HL-60/S4 treated with retinoic acid at 250 ng/mL for 4 days and 3 days (cell line): ENCODE measurements around the gene PTPRS.
"Not testable (repeated sequence)": the region's sequence is repeated elsewhere in the genome, so short reads cannot be mapped to it uniquely, and the experiment has no call there.

Source experiments
- in situ Hi-C: fragments of 300-500 bp; cut with MboI; formaldehyde crosslinking; loops from 2 replicates; pipeline ENCODE4 v1.7.0; 2022; ENCODE audit warnings: low sequenced_read_pairs

PTPRS gene

DNA sequence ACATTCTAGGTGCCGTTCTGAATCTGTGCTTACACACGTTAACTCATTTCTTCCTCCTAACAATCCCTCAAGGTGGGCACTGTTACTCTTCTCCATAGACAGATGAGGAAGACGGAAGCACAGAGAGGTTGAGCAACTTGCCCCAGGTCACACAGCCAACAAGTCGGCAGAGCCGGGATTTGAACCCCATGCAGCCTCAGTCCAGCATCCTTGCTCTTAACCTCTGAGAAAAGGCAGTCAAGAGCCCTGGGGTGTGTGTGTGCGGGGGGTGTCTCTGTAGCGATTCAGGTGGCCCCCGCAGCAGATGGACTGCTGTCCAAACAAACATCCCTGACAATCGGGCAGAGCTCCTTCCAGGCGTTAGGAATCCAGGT is 6.3 kb downstream of the PTPRS start:
- in situ Hi-C loops = no loop called here

DNA sequence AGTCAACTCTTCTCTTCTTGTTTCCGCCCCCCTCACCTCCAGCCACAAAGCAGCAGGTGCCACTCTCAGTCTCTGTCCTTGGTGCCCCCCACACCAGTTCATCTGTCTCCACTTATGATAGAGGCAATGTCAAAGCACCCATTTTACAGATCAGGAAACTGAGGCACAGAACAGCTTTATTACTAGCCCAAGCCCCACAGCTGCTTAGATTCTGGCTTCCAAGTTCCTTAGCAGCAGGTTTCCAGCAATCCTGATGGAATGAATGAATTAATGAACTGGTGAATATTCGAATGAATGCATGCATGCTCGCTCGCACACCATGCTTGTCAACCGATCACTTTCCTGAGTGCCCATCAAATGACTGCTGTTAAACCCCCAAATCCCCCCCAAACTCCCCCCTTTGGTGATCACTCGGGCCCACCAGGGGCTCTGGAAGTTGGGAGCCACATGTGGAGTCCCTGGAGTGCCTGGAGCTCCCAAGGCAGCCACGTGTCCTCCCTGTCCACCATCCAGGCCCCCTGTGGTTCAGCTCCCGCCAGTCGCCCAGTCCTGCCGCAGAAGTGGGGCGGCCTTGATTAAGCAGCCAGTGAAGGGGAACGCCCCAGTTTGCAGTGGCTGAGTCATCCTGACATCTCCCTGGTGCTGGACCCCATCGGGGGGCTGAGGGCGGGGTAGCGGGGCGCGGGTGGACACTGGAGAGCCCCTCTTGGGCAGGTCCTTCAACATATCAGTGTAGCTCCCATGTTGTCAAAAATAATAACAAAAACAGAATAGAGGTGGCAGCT is 6.8 kb downstream of the PTPRS start:
- in situ Hi-C loops = no loop called here

DNA sequence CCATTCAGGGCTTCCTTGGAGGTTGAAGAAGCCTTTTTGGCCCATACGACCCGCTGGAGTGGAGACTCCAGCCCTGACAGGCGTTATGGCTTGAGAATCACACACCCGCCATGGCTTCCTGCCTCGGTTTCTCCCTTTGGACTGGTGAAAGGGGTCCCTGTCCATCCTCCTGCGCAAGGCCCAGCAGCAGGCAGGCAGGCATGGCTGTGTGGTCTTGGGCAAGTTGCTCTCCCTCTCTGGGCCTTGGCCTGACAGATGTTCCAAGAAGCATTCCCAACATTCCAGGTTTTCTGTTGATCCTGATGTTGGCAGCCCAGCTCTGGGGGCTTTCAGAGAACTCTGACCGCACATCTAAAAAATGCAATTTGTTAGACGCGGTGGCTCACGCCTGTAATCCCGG is 8.1 kb downstream of the PTPRS start:
- in situ Hi-C loops = no loop called here

DNA sequence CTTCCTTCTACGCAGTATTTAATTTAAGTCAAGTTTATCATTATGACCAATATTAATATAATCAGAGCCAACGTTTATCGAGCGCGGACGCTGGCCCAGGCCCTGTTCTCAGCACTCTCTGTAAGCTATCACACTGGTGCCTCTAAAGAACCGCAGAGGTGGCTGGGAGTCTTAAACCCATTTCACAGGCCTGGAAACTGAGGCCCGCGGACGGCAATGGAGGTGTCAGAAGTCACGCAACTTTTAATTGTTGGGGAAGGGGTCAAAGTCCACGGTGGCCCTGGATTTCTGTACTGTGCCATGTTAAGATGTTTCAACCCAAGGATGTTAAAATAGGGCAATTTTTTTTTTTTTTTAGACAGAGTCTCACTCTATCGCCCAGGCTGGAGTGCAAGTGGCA is 8.8 kb downstream of the PTPRS start:
- in situ Hi-C loops = no loop called here

DNA sequence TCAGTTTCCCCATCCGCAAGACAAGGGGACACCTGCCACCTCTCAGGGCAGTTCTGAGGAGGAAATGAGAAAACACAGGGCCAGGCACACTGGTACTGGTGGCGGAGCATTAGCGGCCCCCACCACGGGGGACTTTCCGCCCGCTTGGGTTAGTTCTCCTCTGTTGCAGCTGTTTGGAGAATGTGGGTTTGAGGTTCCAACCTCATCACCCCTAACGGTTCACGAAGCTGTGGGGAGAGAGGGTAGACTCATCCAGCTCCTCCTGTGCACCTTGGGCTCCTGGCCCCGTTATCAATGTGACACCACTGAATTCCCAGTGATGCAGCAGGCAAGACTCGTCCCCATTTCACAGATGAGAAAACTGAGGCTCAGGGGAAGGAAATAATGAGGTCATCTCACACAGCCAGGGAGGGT is 10.3 kb downstream of the PTPRS start:
- in situ Hi-C loops = no loop called here

DNA sequence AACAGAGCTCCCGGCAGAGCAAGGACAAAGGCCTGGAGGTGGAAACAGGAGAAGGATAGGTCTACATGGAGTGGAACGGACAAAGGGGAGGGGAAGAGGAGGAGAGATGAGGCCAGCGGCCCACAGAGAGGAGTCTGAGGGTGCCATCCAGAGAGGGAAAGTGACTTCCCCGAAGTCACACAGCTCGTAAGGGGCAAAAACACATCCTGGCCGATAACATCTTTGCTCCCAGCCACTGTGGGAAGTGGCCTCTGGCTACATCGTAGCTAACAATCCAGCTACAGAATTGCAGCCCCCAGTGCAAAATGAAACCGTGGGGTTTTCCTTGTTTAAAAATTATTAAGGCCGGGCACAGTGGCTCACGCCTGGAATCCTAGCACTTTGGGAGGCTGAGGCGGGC is 11.5 kb downstream of the PTPRS start:
- in situ Hi-C loops = no loop called here

DNA sequence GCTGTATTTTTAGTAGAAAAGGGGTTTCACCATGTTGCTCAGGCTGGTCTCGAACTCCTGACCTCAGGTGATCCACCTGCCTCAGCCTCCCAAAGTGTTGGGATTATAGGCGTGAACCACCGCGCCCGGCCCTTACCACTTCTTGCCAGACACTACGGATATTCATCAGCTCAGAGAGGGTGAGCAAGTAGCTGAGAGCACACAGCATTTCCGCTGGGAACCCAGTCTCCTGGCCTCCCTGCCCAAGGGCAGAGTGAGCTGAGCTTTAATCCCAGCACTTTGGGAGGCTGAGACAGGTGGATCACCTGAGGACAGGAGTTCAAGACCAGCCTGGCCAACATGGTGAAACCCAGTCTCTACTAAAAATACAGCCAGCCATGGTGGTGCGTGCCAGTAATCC is 12.2 kb downstream of the PTPRS start:
- in situ Hi-C loops = not testable (repeated sequence)

DNA sequence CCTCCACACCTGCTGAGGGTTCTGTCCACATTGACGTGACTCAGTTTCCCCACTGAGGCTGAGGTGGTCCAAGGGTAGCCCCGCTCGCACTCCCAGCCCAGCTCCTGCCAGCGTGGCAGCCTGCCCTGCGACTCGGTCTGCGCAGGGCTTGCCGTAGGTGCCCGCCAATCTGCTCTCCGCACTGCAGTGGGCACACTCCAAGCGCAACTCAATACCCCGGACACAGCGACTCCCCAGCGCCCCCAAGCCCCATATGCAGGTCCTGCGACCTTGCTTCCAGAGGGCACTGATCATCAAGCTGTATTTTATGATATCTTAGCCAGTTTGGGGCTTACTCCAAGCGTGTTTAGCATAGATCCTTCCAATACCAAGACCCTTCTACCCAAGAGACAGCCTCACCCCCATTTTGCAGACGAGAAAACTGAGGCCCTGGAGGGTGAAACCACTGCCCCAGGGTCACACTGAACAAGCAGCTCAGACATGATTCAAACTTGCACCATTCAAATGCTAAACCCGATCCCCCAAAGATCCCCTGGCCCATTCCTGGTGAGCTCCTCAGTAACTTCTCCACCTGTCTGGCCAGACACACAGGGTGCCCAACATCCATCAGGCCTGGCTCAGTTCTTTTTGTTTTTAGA is 13.5 kb downstream of the PTPRS start:
- in situ Hi-C loops = no loop called here

DNA sequence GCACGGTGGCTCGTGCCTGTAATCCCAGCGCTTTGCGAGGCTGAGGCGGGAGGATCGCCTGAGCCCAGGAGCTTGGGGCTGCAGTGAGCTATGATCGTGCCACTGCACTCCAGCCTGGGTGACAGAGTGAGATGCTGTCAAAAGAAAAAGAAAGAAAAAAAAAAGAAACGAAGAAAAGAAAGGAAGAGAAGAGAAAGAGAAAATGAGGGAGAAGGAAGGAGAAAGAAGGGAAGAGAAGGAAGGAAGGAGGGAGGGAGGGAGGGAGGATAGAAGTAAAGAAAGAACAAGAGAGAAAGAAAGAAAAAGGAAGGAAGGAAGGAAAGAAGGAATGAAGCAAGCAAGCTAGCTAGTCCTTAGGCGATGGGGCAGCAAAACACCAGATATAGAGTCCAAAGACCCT is 14.1 kb downstream of the PTPRS start:
- in situ Hi-C loops = no loop called here

DNA sequence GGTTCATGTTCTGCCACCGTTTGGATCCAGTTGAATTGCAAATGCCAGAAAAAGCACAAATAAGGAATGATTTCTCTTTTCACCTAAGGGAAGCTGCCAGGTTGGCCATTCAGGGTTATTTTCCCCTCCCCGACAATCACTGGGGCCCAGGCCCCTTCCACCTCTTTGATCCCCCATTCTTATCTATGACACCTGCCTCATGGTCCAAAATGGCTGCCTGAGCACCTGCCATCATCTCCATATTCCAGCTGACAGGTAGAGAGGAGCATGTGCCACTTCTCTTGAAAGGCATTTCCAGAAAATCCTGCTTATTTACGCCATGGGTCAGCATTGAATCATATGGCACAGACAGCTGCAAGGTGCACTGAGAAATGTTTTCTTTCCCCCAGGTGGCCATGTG is 15.7 kb downstream of the PTPRS start:
- in situ Hi-C loops = no loop called here

DNA sequence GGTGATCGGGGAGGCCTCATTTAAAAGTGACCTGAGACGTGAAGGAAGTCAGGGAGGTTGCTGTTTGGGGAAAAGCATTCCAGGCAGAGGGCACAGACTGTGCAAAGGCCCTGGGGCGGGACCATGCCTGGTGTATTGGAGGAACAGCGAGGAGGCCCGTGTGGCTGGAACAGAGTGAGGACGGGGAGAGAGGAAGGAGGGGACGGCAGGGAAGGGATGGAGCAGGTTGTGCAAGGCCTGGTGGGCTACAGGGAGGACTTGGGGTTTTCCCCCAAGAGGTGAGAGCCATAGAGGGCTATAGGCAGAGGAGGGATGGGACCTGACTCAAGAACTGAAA is 17.2 kb downstream of the PTPRS start:
- in situ Hi-C loops = no loop called here

DNA sequence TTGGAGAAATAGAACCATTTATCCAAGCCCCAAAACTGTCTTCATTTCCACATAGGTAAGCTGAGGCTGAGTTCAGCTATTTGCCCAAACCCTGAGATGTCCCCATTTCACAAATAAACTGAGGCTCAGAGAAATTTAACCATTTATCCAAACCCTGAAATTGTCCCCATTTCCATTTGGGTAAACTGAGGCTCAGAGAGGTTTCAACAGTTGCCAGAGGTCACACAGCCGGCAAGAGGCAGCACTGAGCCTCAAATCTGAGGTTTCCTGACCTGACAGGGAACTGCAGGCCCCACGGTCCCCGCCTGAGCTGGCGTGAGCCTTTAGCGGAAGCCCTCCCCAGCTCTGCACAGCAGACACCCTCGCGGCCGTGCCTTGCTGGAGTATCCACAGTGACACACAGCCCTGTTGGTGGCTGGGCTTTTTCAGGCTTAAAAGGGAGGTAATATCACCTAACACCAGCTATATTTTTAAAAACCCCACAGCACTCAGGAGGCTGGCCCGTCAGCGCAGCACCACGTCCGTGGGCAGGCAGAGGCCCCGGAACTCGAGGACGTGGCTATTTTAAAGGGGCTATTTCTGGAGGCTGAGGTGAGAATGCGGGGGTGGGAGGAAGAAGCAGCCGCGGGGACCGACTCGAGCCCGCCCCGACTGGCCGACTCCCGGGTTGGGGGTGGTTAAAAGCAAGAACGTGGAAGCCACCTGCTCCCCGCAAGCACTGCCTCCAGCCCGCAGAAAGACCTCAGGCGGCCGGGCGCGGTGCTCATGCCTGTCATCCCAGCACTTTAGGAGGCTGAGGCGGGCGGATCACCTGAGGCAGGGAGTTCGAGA is 18.5 kb downstream of the PTPRS start:
- in situ Hi-C loops = no loop called here

DNA sequence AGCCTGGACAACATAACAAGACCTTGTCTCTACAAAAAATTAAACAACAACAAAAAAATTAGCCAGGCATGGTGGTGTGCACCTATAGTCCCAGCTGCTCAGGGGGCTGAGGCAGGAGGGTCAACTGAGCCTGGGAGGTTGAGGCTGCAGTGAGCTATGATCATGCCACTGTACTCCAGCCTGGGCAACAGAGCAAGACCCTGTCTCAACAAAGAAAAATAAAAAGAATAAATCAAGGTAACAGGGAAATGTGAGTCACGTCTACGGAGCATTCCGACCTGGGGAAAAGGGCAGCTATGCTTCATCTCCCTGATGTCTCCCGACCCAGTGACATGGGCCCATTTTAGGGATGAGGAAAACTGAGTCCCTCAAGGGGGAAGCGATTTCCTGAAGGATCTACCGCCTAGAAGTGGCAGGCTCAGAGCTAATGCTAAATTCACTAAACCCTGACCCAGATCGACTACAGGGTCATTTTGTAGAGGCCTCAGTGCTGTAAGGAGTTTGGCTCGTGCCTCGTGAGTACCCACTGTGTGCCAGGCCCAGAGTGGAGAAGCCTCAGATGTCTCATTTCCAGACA is 19.5 kb downstream of the PTPRS start:
- in situ Hi-C loops = no loop called here

DNA sequence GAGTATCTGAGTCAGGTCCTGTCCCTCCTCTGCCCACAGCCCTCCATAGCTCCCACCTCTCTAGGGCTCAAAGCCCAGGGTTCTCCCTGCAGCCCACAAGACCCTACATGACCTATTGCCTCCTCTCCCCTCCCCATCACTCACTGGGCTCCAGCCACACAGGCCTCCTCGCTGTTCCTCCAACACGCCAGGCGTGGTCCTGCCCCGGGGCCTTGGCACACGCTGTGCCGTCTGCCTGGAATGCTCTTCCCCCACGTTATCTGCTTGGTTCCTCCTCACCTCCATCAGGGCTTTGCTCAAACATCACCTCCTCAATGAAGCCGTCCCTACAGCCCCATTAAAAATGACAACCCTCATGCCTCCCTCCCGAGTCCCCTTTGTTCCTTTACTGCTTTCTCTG is 21.1 kb downstream of the PTPRS start:
- in situ Hi-C loops = no loop called here

DNA sequence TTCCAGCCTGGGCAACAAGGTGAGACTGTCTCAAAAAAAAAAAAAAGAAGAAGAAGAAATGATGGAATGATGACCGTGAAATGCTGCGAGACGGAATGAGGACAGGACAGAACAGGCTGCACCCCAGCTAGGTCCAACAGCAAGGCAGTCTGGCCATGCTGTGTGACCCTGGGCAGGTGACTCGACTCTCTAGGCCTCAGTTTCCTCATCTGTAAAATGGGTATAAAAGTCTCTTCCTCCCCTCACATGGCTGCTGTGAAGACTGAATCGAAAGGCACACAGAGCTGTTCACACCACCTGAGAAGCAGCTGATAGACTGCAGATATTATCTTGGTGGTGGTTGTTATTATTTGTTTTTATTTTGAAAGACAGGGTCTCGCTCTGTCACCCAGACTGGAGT is 22.3 kb downstream of the PTPRS start:
- in situ Hi-C loops = no loop called here

DNA sequence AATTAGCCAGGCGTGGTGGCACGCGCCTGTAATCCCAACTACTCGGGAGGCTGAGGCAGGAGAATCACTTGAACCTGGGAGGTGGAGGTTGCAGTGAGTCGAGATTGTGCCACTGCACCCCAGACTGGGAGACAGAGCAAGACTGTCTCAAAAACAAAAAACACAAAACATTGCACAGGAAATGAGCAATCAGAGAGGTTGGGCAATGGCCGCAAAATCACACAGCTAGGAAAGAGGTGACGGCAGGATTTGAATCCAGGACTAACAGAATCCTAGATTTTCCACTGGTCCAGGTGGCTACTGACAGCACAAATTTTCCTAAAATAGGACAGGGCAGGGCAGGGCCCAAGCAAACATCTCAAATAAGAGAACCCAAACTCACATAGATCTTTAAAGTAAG is 23.3 kb downstream of the PTPRS start:
- in situ Hi-C loops = no loop called here

DNA sequence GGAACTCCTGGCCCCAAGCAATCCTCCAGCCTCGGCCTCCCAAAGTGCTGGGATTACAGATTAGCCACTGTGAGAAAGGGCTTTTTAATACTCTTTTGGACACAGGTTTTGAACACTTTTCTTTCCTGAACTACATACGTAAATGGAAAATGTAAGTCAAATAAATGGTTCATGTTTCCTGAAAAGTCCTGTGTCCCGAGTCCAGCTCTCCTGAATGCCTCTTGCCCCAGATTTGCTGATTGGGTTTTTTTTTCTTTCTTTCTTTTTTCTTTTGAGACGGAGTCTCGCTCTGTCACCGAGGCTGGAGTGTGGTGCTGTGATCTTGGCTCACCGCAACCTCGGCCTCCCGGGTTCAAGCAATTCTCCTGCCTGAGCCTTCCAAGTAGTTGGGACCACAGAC is 24.5 kb downstream of the PTPRS start:
- in situ Hi-C loops = no loop called here

DNA sequence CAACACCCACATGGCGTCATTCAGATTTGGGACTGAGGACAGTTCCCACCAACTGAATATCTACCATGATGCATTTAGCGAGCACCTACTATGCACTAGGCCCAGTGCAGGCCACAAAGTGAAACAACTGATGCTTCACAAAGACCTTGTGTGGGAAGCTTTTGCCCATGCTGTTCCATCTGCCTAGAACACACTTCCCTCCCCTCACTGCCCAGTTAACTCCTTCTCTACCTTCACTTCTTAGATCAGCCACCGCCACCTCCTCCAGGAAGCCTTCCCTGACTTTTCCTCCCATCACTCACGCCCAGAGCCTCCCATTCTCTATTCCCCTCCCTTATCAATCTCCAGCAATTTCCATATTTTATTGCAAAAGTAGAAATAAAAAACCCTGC is 25.7 kb downstream of the PTPRS start:
- in situ Hi-C loops = no loop called here

DNA sequence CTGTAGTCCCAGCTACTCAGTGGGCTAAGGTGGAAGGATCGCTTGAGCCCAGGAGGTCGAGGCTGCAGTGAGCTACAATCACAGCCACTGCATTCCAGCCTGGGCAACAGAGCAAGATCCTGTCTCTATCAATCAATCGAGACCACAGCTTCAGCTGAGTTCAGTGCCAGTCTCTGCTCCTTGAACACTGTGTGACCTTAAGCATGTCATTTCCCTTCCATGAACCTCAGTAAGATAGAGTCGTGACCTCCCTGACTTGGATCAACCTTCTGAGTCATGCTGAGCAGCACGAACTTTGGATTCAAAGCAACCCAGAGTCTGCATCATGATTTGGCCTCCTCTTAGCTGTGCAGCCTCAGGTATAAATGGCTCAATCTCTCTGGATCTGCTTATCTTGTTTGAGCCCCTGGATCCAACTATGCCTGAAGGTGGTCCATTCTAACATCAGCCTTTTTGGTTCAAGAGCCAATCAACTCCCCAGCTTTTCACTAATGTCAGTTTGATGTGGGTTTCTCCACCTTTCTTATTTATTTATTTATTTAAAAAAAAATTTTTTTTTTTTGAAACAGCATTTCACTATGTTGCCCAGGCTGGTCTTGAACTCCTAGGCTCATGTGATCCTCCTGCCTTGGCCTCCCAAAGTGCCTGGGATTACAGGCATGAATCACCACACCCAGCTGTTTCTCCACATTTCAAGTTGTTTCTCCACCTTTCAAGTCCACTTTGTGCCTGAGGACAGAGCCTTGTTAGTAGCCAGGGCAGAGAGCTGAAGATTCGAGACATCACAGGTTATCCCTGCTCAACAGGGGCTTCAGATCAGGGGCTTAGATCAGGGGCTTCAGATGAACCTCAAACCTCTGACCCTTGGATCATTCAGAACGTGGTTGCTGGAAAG is 26.4 kb downstream of the PTPRS start:
- in situ Hi-C loops = no loop called here

DNA sequence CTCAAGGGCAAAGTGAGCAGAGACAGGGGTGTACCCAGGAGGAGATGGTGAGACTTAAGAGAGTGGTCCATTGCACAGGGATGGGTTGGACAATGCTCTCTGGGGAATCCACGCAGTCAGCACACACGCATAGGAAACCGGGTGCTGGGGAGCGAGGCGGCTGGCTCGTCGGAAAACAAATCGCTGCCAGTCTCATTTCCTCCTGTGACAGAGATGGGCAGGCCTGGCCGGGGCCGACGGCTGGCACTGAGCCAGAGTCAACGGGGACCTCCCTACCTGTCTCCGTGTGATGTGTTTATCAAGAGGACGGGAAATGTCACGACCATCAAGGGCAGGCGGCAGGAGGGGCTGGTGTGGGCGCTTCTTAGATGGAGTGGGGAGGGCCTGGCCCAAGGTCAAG is 27.3 kb downstream of the PTPRS start:
- in situ Hi-C loops = no loop called here

DNA sequence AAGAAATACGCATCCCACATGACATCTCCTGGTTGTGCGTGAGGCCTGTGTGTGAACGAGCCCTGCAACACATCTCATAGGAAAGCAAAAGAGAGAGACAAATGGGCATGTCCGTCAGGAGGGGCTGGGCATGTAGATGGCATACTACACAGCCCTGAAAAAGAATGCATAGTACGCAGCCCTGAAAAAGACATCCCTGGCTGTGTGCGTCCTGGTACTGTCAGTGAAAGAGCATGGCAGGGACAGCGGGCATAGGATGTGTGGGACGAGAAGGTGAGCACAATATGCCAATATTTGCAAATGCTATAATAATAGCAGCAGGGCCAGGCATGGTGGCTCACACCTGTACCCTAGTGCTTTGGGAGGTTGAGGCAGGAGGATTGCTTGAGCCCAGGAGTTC is 28.6 kb downstream of the PTPRS start:
- in situ Hi-C loops = no loop called here
